ENCODE results near the gene ELMOD3.

GRCh38 chr2:85327160-85327821, 27.3 kb upstream of the ELMOD3 start:
- TF ChIP-seq EZH2phosphoT487 (IDR thresholded peaks at IDR 0.05; ENCODE audit: low read length) (no peak), CTCF (IDR thresholded peaks at IDR 0.05; ENCODE audit: low read length) (no peak)
